Fibroblast of the aortic adventitia (primary cell): ENCODE data around the gene OPN1SW. TPM values are rescaled to one million over a fixed set of nuclear protein-coding genes. Genes with fewer than 3 reads are reported as not detected.
A peak's percentile ranks its signal among the peaks of the same experiment; 100 is the strongest.

Experiments used
- DNase-seq: peaks from one replicate; pipeline ENCODE4 v3.0.0-alpha.2; 2010; ENCODE audit warnings: low read depth
- H3K4me3 ChIP-seq: 2 replicates; pipeline ENCODE4 v1.5.1; 2011; ENCODE audit warnings: low read depth, mild to moderate bottlenecking, control low read depth, low read length, moderate library complexity
- total RNA-seq: library from RNA; depleted of rRNA; stranded (reverse); fragments of >200 nt; gene quantifications from 2 replicates; pipeline ENCODE4 v1.2.3, GENCODE V29; 2012; ENCODE audit warnings: low replicate concordance
- TF ChIP-seq, protein P1 (sequence below): IDR thresholded peaks from 2 replicates; pipeline ENCODE4 v1.5.1; 2011; ENCODE audit warnings: mild to moderate bottlenecking, low read length, control low read depth, inconsistent platforms; ENCODE audit not compliant: insufficient read depth

The OPN1SW gene
- total RNA-seq, 1 donor = not detected

DNA sequence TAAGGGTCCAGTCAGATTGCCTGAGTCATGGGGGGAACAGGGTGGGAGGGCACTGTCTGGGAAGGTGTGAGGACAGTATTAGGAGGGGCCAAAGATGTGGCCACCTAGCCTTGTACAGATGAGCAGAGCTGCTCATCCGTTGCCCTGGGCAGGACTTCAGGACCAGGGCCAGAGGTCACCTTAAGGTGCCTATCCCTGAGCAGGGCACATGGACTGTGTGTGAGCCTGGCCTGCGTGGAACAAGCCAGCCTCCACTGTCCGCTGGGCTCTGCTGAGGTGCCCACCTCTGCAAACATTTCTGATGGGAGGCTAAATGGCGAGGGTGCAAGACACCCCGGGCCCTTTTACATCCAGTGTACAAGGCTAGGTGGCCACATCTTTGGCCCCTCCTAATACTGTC is 3.4 kb upstream of the OPN1SW start:
- no peak overlapping the region for H3K4me3 ChIP-seq
- DNase-seq = no peak
- TF ChIP-seq, protein P1, sequence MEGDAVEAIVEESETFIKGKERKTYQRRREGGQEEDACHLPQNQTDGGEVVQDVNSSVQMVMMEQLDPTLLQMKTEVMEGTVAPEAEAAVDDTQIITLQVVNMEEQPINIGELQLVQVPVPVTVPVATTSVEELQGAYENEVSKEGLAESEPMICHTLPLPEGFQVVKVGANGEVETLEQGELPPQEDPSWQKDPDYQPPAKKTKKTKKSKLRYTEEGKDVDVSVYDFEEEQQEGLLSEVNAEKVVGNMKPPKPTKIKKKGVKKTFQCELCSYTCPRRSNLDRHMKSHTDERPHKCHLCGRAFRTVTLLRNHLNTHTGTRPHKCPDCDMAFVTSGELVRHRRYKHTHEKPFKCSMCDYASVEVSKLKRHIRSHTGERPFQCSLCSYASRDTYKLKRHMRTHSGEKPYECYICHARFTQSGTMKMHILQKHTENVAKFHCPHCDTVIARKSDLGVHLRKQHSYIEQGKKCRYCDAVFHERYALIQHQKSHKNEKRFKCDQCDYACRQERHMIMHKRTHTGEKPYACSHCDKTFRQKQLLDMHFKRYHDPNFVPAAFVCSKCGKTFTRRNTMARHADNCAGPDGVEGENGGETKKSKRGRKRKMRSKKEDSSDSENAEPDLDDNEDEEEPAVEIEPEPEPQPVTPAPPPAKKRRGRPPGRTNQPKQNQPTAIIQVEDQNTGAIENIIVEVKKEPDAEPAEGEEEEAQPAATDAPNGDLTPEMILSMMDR = no peak

GRCh38 chr7:128777156-128778123 is 1.8 kb upstream of the OPN1SW start:
- H3K4me3 ChIP-seq = no peak overlapping the region
- TF ChIP-seq, protein P1 = no peak
- DNase-seq = peak; percentile 46

DNA sequence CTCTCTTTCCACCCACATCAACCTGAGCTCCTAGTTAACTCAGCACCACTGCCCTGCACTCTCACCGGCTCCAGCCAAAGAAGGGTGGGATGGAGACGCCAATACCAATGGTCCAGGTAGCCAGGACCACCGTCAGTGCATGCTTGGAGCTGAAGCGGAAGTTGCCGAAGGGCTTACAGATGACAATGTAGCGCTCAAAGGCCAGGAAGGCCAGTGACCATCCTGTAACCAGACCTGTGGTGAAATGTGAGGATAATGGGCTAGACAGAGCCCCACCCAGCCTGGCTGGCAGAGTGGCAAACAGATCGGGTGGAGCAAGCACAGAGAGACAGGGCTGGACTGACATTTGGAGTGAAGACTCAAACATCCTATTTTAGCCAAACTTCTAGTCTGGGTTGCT is 673 bp downstream of the OPN1SW start:
- DNase-seq = no peak
- H3K4me3 ChIP-seq = no peak overlapping the region
- TF ChIP-seq, protein P1 = no peak

DNA sequence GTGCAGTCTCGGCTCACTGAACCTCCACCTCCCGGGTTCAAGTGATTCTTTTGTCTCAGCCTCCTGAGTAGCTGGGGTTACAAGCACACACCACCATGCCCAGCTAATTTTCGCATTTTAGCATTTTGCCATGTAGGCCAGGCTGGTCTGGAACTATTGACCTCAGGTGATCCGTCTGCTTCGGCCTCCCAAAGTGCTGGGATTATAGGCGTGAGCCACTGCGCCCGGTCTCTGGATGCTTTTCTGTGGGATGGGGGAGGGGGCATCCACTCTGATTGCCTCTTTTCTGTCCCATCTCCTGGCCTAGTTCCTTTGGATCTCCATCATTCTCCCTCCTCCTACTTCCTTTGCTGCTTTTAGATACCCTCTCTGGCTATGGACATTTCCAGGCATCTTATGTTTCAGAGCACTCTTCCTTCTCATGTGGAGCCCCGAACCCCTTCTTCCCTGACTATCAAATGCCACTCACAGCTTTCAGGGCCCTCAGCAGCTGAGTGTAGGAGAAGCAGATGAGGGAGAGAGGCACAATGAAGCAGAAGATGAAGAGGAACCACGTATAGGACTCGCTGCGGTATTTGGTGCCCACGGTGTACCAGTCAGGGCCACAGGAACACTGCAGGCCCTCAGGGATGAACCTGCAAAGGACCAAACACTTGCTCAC is 1.4 kb downstream of the OPN1SW start:
- H3K4me3 ChIP-seq = no peak overlapping the region
- DNase-seq = no peak
- TF ChIP-seq, protein P1 = no peak

GRCh38 chr7:128773604-128774003 is 2.0 kb downstream of the OPN1SW start:
- TF ChIP-seq, protein P1 = no peak
- no peak for DNase-seq
- H3K4me3 ChIP-seq = no peak overlapping the region

DNA sequence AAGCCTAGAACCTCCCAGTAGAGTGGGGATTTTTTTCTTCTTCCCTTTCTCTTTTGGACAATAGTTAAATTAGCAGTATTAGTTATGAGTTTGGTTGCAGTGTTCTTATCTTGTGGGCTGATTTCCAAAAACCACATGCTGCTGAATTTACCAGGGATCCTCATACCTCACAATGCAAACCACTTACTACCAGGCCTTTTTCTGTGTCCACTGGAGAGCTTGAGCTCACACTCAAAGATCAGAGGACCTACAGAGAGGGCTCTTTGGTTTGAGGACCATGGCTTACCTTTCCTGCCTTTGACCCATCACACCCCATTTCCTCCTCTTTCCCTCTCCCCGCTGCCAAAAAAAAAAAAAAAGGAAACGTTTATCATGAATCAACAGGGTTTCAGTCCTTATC is 5.4 kb downstream of the OPN1SW start:
- TF ChIP-seq, protein P1 = no peak
- DNase-seq = peak; percentile 77
- no peak overlapping the region for H3K4me3 ChIP-seq
